Measurements from ENCODE around the gene NUDT16. TPM values are rescaled to one million over a fixed set of nuclear protein-coding genes. Genes with fewer than 3 reads are reported as not detected.

Gene NUDT16
- total RNA-seq, 1 donor from 2014 or later: 51.1 TPM

DNA sequence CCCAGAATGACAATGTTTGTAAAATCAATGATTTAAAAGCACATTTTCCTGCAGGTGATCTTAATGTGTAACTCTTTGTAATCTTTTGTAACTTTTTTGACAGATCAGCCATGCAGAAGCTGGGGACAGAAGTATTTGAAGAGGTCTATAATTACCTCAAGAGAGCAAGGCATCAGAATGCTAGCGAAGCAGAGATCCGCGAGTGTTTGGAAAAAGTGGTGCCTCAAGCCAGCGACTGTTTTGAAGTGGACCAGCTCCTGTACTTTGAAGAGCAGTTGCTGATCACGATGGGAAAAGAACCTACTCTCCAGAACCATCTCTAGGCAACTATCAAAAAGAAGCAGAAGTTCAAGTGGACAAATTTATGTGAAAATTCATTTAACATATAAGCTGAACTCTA is 32.1 kb upstream of the NUDT16 start:
- peaks cover 16% of the 10 kb centered on the region for H3K4me1 Mint-ChIP-seq (ENCODE audit: low read depth, unreplicated experiment)
- no peak overlapping the region for H3K27ac Mint-ChIP-seq (ENCODE audit: unreplicated experiment)
- peaks cover 3% of the 10 kb centered on the region for H3K9me3 Mint-ChIP-seq (ENCODE audit: unreplicated experiment)
- peaks cover 9% of the 10 kb centered on the region for H3K36me3 Mint-ChIP-seq (ENCODE audit: unreplicated experiment)
- no peak for TF ChIP-seq CTCF (IDR thresholded peaks at IDR 0.05; ENCODE audit: partially characterized antibody, unreplicated experiment)
- no peak overlapping the region for H3K4me3 Mint-ChIP-seq (ENCODE audit: unreplicated experiment)
- DNase-seq: no peak
- H3K27me3 Mint-ChIP-seq (ENCODE audit: unreplicated experiment): no peaks in the 10 kb centered on the region

GRCh38 chr3:131349946-131350347 is 31.6 kb upstream of the NUDT16 start:
- Mint-ChIP-seq H3K27ac (ENCODE audit: unreplicated experiment) (no peak overlapping the region), H3K36me3 (ENCODE audit: unreplicated experiment) (peaks cover 6% of the 10 kb centered on the region), H3K4me1 (ENCODE audit: low read depth, unreplicated experiment) (peaks cover 16% of the 10 kb centered on the region), H3K27me3 (ENCODE audit: unreplicated experiment) (no peaks in the 10 kb centered on the region), H3K4me3 (ENCODE audit: unreplicated experiment) (no peak overlapping the region), H3K9me3 (ENCODE audit: unreplicated experiment) (peaks cover 3% of the 10 kb centered on the region)
- no peak for TF ChIP-seq CTCF (IDR thresholded peaks at IDR 0.05; ENCODE audit: partially characterized antibody, unreplicated experiment)
- no peak for DNase-seq

GRCh38 chr3:131350506-131350905 is 31.1 kb upstream of the NUDT16 start:
- peaks cover 6% of the 10 kb centered on the region for H3K36me3 Mint-ChIP-seq (ENCODE audit: unreplicated experiment)
- peaks cover 16% of the 10 kb centered on the region for H3K4me1 Mint-ChIP-seq (ENCODE audit: low read depth, unreplicated experiment)
- peaks cover 3% of the 10 kb centered on the region for H3K9me3 Mint-ChIP-seq (ENCODE audit: unreplicated experiment)
- TF ChIP-seq CTCF (IDR thresholded peaks at IDR 0.05; ENCODE audit: partially characterized antibody, unreplicated experiment): no peak
- H3K27ac Mint-ChIP-seq (ENCODE audit: unreplicated experiment): no peak overlapping the region
- no peak overlapping the region for H3K4me3 Mint-ChIP-seq (ENCODE audit: unreplicated experiment)
- DNase-seq: no peak
- no peaks in the 10 kb centered on the region for H3K27me3 Mint-ChIP-seq (ENCODE audit: unreplicated experiment)

DNA sequence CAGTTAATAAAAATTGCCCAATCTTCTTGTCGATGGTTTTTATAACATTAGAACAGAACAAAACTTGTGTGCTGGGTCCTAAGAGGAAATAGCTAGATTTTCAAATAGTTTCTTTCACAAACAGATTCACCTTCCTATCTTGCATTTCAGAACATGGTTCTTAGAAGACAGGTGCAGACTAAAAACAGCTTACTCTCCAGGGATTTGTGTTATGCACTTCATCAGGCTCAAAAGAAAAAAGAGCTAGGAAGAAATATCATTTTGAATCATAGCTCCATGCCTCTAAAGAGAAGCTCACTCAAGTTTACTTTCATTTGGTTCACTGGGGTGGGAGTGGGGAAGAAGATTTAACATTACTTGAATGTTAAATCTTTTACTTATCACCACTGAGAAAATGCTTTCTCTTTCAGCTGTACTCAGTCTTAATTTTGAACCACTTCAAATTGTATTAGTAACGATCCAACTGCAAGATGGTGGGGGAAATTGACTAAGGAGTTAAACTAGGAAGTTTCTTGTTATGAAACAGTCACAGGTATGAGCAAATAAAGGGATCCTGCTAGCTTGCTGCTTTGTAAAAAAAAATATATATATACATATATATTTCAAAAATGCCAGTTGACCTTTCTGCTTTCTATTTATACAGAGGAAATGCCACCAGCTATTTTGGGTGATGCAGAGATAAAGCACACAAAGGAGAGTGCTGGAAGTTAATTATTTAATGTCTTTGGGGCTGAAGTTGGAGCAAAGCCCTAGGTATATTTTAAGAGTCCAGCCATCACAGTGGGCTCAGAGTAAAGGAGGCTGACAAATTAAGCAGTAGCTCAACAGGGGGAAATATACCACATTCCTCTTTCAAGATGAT is 28.3 kb upstream of the NUDT16 start:
- Mint-ChIP-seq H3K4me3 (ENCODE audit: unreplicated experiment) (peak overlapping the region; percentile 25), H3K27ac (ENCODE audit: unreplicated experiment) (peak overlapping the region; percentile 44), H3K36me3 (ENCODE audit: unreplicated experiment) (no peaks in the 10 kb centered on the region), H3K9me3 (ENCODE audit: unreplicated experiment) (peaks cover 3% of the 10 kb centered on the region), H3K27me3 (ENCODE audit: unreplicated experiment) (no peaks in the 10 kb centered on the region), H3K4me1 (ENCODE audit: low read depth, unreplicated experiment) (peaks cover 26% of the 10 kb centered on the region)
- DNase-seq: no peak
- no peak for TF ChIP-seq CTCF (IDR thresholded peaks at IDR 0.05; ENCODE audit: partially characterized antibody, unreplicated experiment)

DNA sequence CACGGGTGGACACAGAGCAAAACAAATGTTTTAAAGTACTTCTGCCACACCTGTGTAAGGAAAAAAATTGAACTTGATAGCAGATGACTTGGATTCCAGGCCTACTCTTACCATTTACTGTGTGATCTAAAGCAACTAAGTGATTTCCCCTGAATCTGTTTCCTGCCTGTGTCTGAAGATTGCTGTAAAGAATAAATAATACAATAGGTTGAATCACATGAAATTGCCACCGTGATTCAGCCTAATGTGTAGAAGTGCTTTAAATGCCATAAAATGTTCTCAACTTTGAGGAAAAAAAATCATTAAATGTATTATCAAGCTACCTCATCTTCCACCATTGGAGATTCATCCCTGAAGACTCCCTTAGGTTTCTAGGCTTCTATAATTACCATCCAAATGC is 27.6 kb upstream of the NUDT16 start:
- no peak for DNase-seq
- no peak for TF ChIP-seq CTCF (IDR thresholded peaks at IDR 0.05; ENCODE audit: partially characterized antibody, unreplicated experiment)
- H3K36me3 Mint-ChIP-seq (ENCODE audit: unreplicated experiment): no peaks in the 10 kb centered on the region
- peaks cover 26% of the 10 kb centered on the region for H3K4me1 Mint-ChIP-seq (ENCODE audit: low read depth, unreplicated experiment)
- peaks cover 3% of the 10 kb centered on the region for H3K9me3 Mint-ChIP-seq (ENCODE audit: unreplicated experiment)
- H3K27me3 Mint-ChIP-seq (ENCODE audit: unreplicated experiment): no peaks in the 10 kb centered on the region
- H3K27ac Mint-ChIP-seq (ENCODE audit: unreplicated experiment): no peak overlapping the region
- H3K4me3 Mint-ChIP-seq (ENCODE audit: unreplicated experiment): no peak overlapping the region

Data from glutamatergic neuron (in vitro differentiated cells).